Rectal smooth muscle tissue (tissue), 1 donor: Measurements from ENCODE around the gene NGF.

Experiments
- H3K27ac ChIP-seq: one replicate; pipeline ENCODE4 v1.7.0; 2013; ENCODE audit warnings: low read depth, low read length, inconsistent platforms
- H3K27me3 ChIP-seq: one replicate; pipeline ENCODE4 v1.7.0; 2013; ENCODE audit warnings: low read length; ENCODE audit not compliant: control insufficient read depth, insufficient read depth
- H3K36me3 ChIP-seq: one replicate; pipeline ENCODE4 v1.7.0; 2013; ENCODE audit warnings: low read length; ENCODE audit not compliant: control insufficient read depth, insufficient read depth
- H3K4me1 ChIP-seq: one replicate; pipeline ENCODE4 v1.7.0; 2013; ENCODE audit warnings: low read length; ENCODE audit not compliant: control insufficient read depth, insufficient read depth
- H3K4me3 ChIP-seq: one replicate; pipeline ENCODE4 v1.7.0; 2013; ENCODE audit warnings: low read length
- H3K9ac ChIP-seq: one replicate; pipeline ENCODE4 v1.7.0; 2013; ENCODE audit warnings: low read length

Gene NGF

GRCh38 chr1:115237507-115237906, 100.5 kb downstream of the NGF start:
- Histone ChIP-seq H3K36me3 (no peaks in the 10 kb centered on the region), H3K27ac (no peak overlapping the region), H3K9ac (no peak overlapping the region), H3K4me1 (no peaks in the 10 kb centered on the region), H3K4me3 (no peak overlapping the region), H3K27me3 (no peaks in the 10 kb centered on the region)

DNA sequence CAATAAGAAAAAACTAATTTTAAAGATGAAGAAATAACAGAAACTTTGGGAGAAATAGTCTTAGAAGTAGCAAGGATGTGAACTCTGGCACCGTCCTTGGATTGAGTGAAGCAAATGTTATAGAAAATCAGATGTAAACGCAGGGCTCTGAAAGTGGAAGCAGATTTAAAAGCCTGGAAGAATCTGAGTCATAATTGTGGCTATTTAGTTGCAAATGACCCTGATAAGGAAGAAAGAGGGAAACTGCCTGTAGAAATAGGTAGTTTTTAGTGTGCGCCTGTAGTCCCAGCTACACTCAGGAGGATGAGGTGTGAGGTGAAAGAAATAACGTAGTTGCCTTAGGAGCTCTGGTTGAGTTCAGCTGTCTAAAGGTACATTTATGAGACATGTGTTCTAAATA, 101.0 kb downstream of the NGF start:
- no peak overlapping the region for H3K4me3 ChIP-seq
- no peak overlapping the region for H3K27ac ChIP-seq
- H3K9ac ChIP-seq, result no peak overlapping the region
- no peaks in the 10 kb centered on the region for H3K27me3 ChIP-seq
- H3K36me3 ChIP-seq, result no peaks in the 10 kb centered on the region
- H3K4me1 ChIP-seq, result no peaks in the 10 kb centered on the region
